Osteocyte (in vitro differentiated cells): ENCODE results near the gene TBKBP1. TPM values are rescaled to one million over a fixed set of nuclear protein-coding genes. Genes with fewer than 3 reads are reported as not detected.
A peak's percentile ranks its signal among the peaks of the same experiment; 100 is the strongest.

Source experiments
- DNase-seq: peaks from one replicate; pipeline ENCODE4 v3.0.0; 2021; ENCODE audit warnings: mixed read lengths; ENCODE audit not compliant: unreplicated experiment; ENCODE audit errors: extremely low spot score
- H3K27ac Mint-ChIP-seq: one replicate; pipeline ENCODE4 v1.8.0; 2021; ENCODE audit warnings: mild to moderate bottlenecking, mixed read lengths; ENCODE audit not compliant: unreplicated experiment
- H3K27me3 Mint-ChIP-seq: one replicate; pipeline ENCODE4 v1.8.0; 2021; ENCODE audit warnings: mixed read lengths; ENCODE audit not compliant: unreplicated experiment
- H3K36me3 Mint-ChIP-seq: one replicate; pipeline ENCODE4 v1.8.0; 2021; ENCODE audit warnings: mixed read lengths; ENCODE audit not compliant: unreplicated experiment
- H3K4me1 Mint-ChIP-seq: one replicate; pipeline ENCODE4 v1.8.0; 2021; ENCODE audit warnings: mixed read lengths; ENCODE audit not compliant: unreplicated experiment
- H3K4me3 Mint-ChIP-seq: one replicate; pipeline ENCODE4 v1.8.0; 2021; ENCODE audit warnings: mild to moderate bottlenecking, moderate library complexity, mixed read lengths; ENCODE audit not compliant: unreplicated experiment
- H3K9me3 Mint-ChIP-seq: one replicate; pipeline ENCODE4 v1.8.0; 2021; ENCODE audit warnings: mixed read lengths; ENCODE audit not compliant: unreplicated experiment
- CTCF ChIP-seq: fragments of 200-600 bp; sonication (generic); IDR thresholded peaks from 2 replicates; pipeline ENCODE4 v1.5.0; 2021; ENCODE audit warnings: antibody characterized with exemption, mild to moderate bottlenecking, moderate library complexity
- long read RNA-seq: library from polyadenylated mRNA; unstranded; transcript quantifications from one replicate; pipeline ENCODE4 v2.0.0, GENCODE V29; 2021
- total RNA-seq: library from RNA; stranded (reverse); gene quantifications from 2 replicates; pipeline ENCODE4 v1.2.1, GENCODE V29; 2021

The TBKBP1 gene
- 16.5 and 17.4 TPM in 2 replicates for total RNA-seq
- long read RNA-seq: 0 reads

- Mint-ChIP-seq H3K27me3 (no peaks in the 10 kb centered on the region), H3K4me3 (peak within 1 kb of the TSS; percentile 83), H3K36me3 (no peaks in the 10 kb centered on the region), H3K9me3 (no peaks in the 10 kb centered on the region), H3K27ac (peak within 1 kb of the TSS; percentile 70), H3K4me1 (peaks cover 22% of the 10 kb centered on the region)
- no peak for DNase-seq
- no peak for TF ChIP-seq CTCF
Measured at GRCh38 chr17:47693731-47694580, at the start of gene TBKBP1. TSS of gene TBKBP1 (plus strand) at chr17:47694161. CDS start at chr17:47696113, 1,952 bp downstream.

- no peaks in the 10 kb centered on the region for H3K27me3 Mint-ChIP-seq
Measured at GRCh38 chr17:47644324-47644723, 49.6 kb upstream of the TBKBP1 start.

GRCh38 chr17:47649153-47649971 is 44.6 kb upstream of the TBKBP1 start, which contains the start of gene KPNB1:
TSS of gene KPNB1 (plus strand) at chr17:47649919. CDS start at chr17:47650245, 326 bp downstream.
- TF ChIP-seq CTCF: no peak
- H3K4me3 Mint-ChIP-seq: peak within 1 kb of the TSS; percentile 83
- peaks cover 15% of the 10 kb centered on the region for H3K36me3 Mint-ChIP-seq
- peak; percentile 100 for DNase-seq
- H3K4me1 Mint-ChIP-seq: peaks cover 31% of the 10 kb centered on the region
- no peaks in the 10 kb centered on the region for H3K9me3 Mint-ChIP-seq
- H3K27ac Mint-ChIP-seq: peak within 1 kb of the TSS; percentile 89
- no peaks in the 10 kb centered on the region for H3K27me3 Mint-ChIP-seq

More at GRCh38 chr17:47644324-47644723, 49.6 kb upstream of the TBKBP1 start:
- no peak overlapping the region for H3K27ac Mint-ChIP-seq
- H3K4me3 Mint-ChIP-seq: no peak overlapping the region
- H3K4me1 Mint-ChIP-seq: peaks cover 3% of the 10 kb centered on the region
- no peak for DNase-seq
- TF ChIP-seq CTCF: no peak
- H3K36me3 Mint-ChIP-seq: no peaks in the 10 kb centered on the region
- H3K9me3 Mint-ChIP-seq: no peaks in the 10 kb centered on the region

- Mint-ChIP-seq H3K4me3 (peak overlapping the region; percentile 83), H3K9me3 (no peaks in the 10 kb centered on the region), H3K36me3 (peaks cover 18% of the 10 kb centered on the region), H3K4me1 (peaks cover 34% of the 10 kb centered on the region), H3K27ac (peak overlapping the region; percentile 79), H3K27me3 (no peaks in the 10 kb centered on the region)
- no peak for DNase-seq
- no peak for TF ChIP-seq CTCF
Measured at GRCh38 chr17:47649972-47650524, 43.9 kb upstream of the TBKBP1 start.
